SK-N-SH treated with all-trans-retinoic acid at 6 μM for 48 hours (cell line): ENCODE data around the gene VTI1A.

Source experiments
- ATAC-seq: fragments of 200-7000 bp; cut with Tn5 transposase; 3 replicates; pipeline ENCODE4 v1.9.1; 2020; ENCODE audit warnings: mild to moderate bottlenecking, moderate library complexity
- ARNTL ChIP-seq: fragments of 450-650 bp; formaldehyde crosslinking; IDR thresholded peaks from 2 replicates; pipeline ENCODE4 v1.5.0; 2020; ENCODE audit warnings: low read depth, mild to moderate bottlenecking, moderate library complexity, borderline replicate concordance
- CSDC2 ChIP-seq: fragments of 250-450 bp; sonication (Bioruptor Pico); IDR thresholded peaks from 2 replicates; pipeline ENCODE4 v1.5.0; 2020; ENCODE audit warnings: mild to moderate bottlenecking, moderate library complexity
- CSRNP3 ChIP-seq: fragments of 250-450 bp; sonication (Bioruptor Pico); IDR thresholded peaks from 2 replicates; pipeline ENCODE4 v1.5.1; 2021; ENCODE audit warnings: mild to moderate bottlenecking, moderate library complexity
- GLIS3 ChIP-seq: fragments of 250-450 bp; sonication (Bioruptor Pico); IDR thresholded peaks from 2 replicates; pipeline ENCODE4 v1.5.0; 2020; ENCODE audit warnings: mild to moderate bottlenecking, moderate library complexity
- ISL1 ChIP-seq: fragments of 250-450 bp; sonication (Bioruptor Pico); IDR thresholded peaks from 2 replicates; pipeline ENCODE4 v2.1.2; 2022; ENCODE audit warnings: mild to moderate bottlenecking, moderate library complexity
- OSR1 ChIP-seq: fragments of 250-450 bp; sonication (Bioruptor Pico); IDR thresholded peaks from 2 replicates; pipeline ENCODE4 v1.8.0; 2022; ENCODE audit warnings: moderate library complexity, mild to moderate bottlenecking, inconsistent platforms
- POU6F1 ChIP-seq: fragments of 250-450 bp; sonication (Bioruptor Pico); IDR thresholded peaks from 2 replicates; pipeline ENCODE4 v1.8.0; 2021; ENCODE audit warnings: low read depth, mild to moderate bottlenecking, moderate library complexity, borderline replicate concordance
- PPARA ChIP-seq: fragments of 250-450 bp; sonication (Bioruptor Pico); IDR thresholded peaks from 2 replicates; pipeline ENCODE4 v1.5.0; 2020; ENCODE audit warnings: mild to moderate bottlenecking, borderline replicate concordance
- RARB ChIP-seq: fragments of 250-450 bp; sonication (Bioruptor Pico); IDR thresholded peaks from 2 replicates; pipeline ENCODE4 v1.8.0; 2021; ENCODE audit warnings: mild to moderate bottlenecking, moderate library complexity
- SNAI2 ChIP-seq: fragments of 250-450 bp; sonication (Bioruptor Pico); IDR thresholded peaks from 2 replicates; pipeline ENCODE4 v1.5.0; 2020; ENCODE audit warnings: mild to moderate bottlenecking, moderate library complexity
- TCF4 ChIP-seq: fragments of 250-450 bp; sonication (Bioruptor Pico); IDR thresholded peaks from 2 replicates; pipeline ENCODE4 v1.8.0; 2021; ENCODE audit warnings: mild to moderate bottlenecking, moderate library complexity, borderline replicate concordance
- TOX ChIP-seq: fragments of 250-450 bp; sonication (Bioruptor Pico); IDR thresholded peaks from 2 replicates; pipeline ENCODE4 v1.8.0; 2021; ENCODE audit warnings: mild to moderate bottlenecking, moderate library complexity, borderline replicate concordance
- ZC3H10 ChIP-seq: fragments of 250-450 bp; sonication (Bioruptor Pico); IDR thresholded peaks from 2 replicates; pipeline ENCODE4 v1.5.1; 2021; ENCODE audit warnings: mild to moderate bottlenecking, moderate library complexity
- ZFP3 ChIP-seq: fragments of 250-450 bp; sonication (Bioruptor Pico); IDR thresholded peaks from 2 replicates; pipeline ENCODE4 v1.5.0; 2020; ENCODE audit warnings: mild to moderate bottlenecking, moderate library complexity
- ZFP30 ChIP-seq: fragments of 450-650 bp; formaldehyde crosslinking; IDR thresholded peaks from 2 replicates; pipeline ENCODE4 v1.5.0; 2022; ENCODE audit warnings: mild to moderate bottlenecking, moderate library complexity
- ZNF565 ChIP-seq: fragments of 450-650 bp; formaldehyde crosslinking; conservative IDR thresholded peaks from 2 replicates; pipeline ENCODE4 v1.5.0; 2020; ENCODE audit warnings: low read depth, mild to moderate bottlenecking, moderate library complexity
- ZNF70 ChIP-seq: fragments of 450-650 bp; formaldehyde crosslinking; IDR thresholded peaks from 2 replicates; pipeline ENCODE4 v1.5.0; 2020; ENCODE audit warnings: mild to moderate bottlenecking, moderate library complexity
- ZNF8 ChIP-seq: fragments of 450-650 bp; formaldehyde crosslinking; IDR thresholded peaks from 2 replicates; pipeline ENCODE4 v1.5.0; 2020; ENCODE audit warnings: mild to moderate bottlenecking, moderate library complexity
- TF ChIP-seq, protein P1 (sequence below): fragments of 250-450 bp; sonication (Bioruptor Pico); IDR thresholded peaks from 2 replicates; pipeline ENCODE4 v1.5.0; 2020; ENCODE audit warnings: mild to moderate bottlenecking, moderate library complexity
- TF ChIP-seq, protein P2 (sequence below): fragments of 250-450 bp; sonication (Bioruptor Pico); IDR thresholded peaks from 2 replicates; pipeline ENCODE4 v1.5.1; 2020; ENCODE audit warnings: low read depth, mild to moderate bottlenecking, moderate library complexity
- TF ChIP-seq, protein P3 (sequence below): fragments of 250-450 bp; sonication (Bioruptor Pico); IDR thresholded peaks from 2 replicates; pipeline ENCODE4 v1.8.0; 2020; ENCODE audit warnings: mild to moderate bottlenecking, moderate library complexity, borderline replicate concordance

The VTI1A gene

GRCh38 chr10:112503643-112504042, 56.6 kb downstream of the VTI1A start (continued):
- TF ChIP-seq, protein P1, sequence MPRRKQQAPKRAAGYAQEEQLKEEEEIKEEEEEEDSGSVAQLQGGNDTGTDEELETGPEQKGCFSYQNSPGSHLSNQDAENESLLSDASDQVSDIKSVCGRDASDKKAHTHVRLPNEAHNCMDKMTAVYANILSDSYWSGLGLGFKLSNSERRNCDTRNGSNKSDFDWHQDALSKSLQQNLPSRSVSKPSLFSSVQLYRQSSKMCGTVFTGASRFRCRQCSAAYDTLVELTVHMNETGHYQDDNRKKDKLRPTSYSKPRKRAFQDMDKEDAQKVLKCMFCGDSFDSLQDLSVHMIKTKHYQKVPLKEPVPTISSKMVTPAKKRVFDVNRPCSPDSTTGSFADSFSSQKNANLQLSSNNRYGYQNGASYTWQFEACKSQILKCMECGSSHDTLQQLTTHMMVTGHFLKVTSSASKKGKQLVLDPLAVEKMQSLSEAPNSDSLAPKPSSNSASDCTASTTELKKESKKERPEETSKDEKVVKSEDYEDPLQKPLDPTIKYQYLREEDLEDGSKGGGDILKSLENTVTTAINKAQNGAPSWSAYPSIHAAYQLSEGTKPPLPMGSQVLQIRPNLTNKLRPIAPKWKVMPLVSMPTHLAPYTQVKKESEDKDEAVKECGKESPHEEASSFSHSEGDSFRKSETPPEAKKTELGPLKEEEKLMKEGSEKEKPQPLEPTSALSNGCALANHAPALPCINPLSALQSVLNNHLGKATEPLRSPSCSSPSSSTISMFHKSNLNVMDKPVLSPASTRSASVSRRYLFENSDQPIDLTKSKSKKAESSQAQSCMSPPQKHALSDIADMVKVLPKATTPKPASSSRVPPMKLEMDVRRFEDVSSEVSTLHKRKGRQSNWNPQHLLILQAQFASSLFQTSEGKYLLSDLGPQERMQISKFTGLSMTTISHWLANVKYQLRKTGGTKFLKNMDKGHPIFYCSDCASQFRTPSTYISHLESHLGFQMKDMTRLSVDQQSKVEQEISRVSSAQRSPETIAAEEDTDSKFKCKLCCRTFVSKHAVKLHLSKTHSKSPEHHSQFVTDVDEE (CRISPR knock-in tag): no peak
- TF ChIP-seq ZFP30 (CRISPR knock-in tag): no peak
- TF ChIP-seq CSRNP3 (CRISPR knock-in tag): no peak
- TF ChIP-seq ZNF70 (CRISPR knock-in tag): no peak
- TF ChIP-seq GLIS3: no peak

DNA sequence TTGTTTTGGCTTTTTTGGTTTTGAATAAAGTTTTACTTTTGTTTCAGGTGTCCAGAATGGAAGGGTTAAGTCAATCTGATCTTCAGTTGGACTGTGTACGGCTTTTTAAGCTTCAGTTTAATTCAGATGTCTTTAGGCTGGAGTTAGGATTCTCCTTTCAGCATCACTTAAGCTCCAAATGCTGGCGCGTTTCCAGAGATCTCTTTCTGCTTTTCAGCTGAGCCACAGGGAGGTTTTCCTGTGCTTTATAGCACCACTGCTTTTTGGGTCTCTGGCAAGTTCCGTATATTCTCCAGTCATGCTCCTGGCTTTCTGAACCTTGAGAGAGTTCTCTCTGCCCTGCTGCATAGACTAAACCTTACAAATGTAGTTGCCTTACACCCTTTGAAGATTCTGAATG, 60.0 kb downstream of the VTI1A start:
- TF ChIP-seq ISL1 (CRISPR knock-in tag): no peak
- no peak for TF ChIP-seq ZC3H10
- no peak for TF ChIP-seq OSR1
- no peak for TF ChIP-seq POU6F1 (CRISPR knock-in tag)
- TF ChIP-seq GLIS3: no peak
- no peak for TF ChIP-seq CSDC2 (CRISPR knock-in tag)
- no peak for TF ChIP-seq ZFP30 (CRISPR knock-in tag)
- no peak for TF ChIP-seq PPARA (CRISPR knock-in tag)
- TF ChIP-seq SNAI2 (CRISPR knock-in tag): no peak
- TF ChIP-seq RARB (CRISPR knock-in tag): no peak
- no peak for TF ChIP-seq ZNF565 (CRISPR knock-in tag)
- TF ChIP-seq TCF4 (CRISPR knock-in tag): no peak
- TF ChIP-seq ZFP3 (CRISPR knock-in tag): no peak
- no peak for TF ChIP-seq TOX (CRISPR knock-in tag)
- TF ChIP-seq, protein P2, sequence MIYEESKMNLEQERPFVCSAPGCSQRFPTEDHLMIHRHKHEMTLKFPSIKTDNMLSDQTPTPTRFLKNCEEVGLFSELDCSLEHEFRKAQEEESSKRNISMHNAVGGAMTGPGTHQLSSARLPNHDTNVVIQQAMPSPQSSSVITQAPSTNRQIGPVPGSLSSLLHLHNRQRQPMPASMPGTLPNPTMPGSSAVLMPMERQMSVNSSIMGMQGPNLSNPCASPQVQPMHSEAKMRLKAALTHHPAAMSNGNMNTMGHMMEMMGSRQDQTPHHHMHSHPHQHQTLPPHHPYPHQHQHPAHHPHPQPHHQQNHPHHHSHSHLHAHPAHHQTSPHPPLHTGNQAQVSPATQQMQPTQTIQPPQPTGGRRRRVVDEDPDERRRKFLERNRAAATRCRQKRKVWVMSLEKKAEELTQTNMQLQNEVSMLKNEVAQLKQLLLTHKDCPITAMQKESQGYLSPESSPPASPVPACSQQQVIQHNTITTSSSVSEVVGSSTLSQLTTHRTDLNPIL (CRISPR knock-in tag): no peak
- TF ChIP-seq, protein P1 (CRISPR knock-in tag): no peak
- no peak for TF ChIP-seq ZNF8 (CRISPR knock-in tag)
- no peak for TF ChIP-seq CSRNP3 (CRISPR knock-in tag)
- no peak for TF ChIP-seq ARNTL (CRISPR knock-in tag)
- TF ChIP-seq, protein P3, sequence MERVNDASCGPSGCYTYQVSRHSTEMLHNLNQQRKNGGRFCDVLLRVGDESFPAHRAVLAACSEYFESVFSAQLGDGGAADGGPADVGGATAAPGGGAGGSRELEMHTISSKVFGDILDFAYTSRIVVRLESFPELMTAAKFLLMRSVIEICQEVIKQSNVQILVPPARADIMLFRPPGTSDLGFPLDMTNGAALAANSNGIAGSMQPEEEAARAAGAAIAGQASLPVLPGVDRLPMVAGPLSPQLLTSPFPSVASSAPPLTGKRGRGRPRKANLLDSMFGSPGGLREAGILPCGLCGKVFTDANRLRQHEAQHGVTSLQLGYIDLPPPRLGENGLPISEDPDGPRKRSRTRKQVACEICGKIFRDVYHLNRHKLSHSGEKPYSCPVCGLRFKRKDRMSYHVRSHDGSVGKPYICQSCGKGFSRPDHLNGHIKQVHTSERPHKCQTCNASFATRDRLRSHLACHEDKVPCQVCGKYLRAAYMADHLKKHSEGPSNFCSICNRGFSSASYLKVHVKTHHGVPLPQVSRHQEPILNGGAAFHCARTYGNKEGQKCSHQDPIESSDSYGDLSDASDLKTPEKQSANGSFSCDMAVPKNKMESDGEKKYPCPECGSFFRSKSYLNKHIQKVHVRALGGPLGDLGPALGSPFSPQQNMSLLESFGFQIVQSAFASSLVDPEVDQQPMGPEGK (CRISPR knock-in tag): no peak
- peak; percentile 41; the same call in 1 of the 3 replicates for ATAC-seq
